Skin of body (tissue), 2 donors: ENCODE results near the gene DUSP2. TPM values are rescaled to one million over a fixed set of nuclear protein-coding genes. Genes with fewer than 3 reads are reported as not detected.
A peak's percentile ranks its signal among the peaks of the same experiment; 100 is the strongest.

Experiments used
- DNase-seq: peaks from one replicate; lab custom pipeline; 2025; lab: John Stamatoyannopoulos, UW
- total RNA-seq: library from RNA; depleted of rRNA; stranded (reverse); fragments of >200 nt; gene quantifications from one replicate; pipeline ENCODE4 v1.2.3, GENCODE V29; 2014

DUSP2 gene
- total RNA-seq, 1 donor from 2014 or later, result 59.4 TPM

DNA sequence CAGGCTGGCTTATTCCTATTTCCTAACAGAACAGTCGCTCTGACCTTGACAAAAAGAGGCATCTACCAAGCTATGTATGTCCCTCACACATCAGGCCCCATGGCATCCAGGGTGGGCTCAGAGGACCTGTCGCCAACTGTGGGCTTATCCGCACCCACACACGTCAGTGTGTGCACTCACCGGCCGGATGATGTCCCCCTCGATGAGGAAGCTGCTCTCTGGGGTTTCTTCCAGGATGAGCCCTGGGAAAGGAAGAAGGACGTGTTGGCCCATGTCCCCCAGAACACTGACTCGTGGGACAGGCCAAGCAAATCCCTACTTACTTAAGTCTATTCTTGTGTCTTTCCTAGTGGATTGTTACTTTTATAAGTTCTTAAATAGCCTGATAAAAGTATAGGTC, 10.1 kb downstream of the DUSP2 start:
- DNase-seq, result no peak

DNA sequence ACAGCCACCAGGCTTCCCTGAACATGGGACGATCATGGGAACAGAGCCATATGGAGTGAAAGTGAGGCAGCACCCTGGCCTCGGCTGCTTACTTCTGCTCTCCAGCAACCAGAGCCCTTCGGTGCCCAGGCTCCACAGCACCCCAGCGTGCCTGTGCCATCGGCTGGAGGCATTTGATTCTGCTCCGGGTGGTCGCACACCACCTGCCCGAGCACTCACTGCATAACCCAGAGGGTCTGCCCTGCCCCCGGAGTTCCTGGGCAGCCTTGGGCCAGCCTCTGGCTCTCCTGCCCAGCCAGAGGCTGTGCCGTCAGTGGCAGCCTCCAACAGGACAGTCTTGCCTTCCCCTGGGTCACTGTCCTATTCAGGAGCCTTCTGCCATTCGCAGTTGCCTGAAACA, 10.8 kb downstream of the DUSP2 start:
- no peak for DNase-seq

DNA sequence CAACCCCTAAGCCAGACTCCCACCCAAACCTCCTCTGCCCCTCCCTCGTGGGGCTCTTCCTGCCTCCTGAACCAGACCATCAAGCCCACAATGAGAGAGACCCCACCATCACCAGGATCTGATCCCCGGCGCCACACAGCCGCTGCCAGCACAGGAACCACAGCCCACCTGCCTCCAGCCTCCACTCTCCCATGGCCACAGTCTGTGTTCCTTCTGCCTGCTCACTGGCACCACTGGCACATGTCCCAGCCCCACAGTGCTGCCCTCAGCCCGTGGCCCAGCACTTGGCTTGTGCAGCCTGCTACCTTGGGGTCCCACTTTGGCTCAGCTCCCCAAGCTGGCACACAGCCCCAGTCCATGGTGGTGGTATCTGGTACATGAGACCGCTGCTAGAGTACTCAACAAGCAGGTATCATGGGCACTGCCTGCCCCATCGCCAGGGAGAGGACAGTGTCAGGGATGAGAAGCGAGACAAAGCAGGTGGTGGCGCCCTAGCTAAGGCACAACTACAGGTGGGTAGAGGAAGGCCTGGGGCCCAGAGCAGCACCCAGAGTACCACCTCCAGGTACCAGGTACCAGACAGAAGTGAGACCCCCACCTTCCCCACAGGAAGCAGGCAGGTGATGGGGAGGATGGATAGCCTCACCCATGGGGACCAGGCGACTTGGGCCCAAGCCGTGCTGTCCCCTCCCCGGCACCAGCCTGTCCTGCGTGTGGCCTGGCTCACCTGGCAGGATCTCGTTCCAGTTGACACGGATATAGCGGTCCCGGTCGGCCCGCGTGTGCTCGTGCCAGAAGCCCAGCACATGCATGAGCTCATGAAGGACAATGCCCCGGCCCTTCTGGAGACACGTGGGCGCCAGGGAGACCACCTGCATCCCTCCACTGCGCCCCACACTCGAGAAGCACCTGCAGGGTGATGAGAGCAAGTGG, 13.2 kb downstream of the DUSP2 start:
- DNase-seq, result no peak

DNA sequence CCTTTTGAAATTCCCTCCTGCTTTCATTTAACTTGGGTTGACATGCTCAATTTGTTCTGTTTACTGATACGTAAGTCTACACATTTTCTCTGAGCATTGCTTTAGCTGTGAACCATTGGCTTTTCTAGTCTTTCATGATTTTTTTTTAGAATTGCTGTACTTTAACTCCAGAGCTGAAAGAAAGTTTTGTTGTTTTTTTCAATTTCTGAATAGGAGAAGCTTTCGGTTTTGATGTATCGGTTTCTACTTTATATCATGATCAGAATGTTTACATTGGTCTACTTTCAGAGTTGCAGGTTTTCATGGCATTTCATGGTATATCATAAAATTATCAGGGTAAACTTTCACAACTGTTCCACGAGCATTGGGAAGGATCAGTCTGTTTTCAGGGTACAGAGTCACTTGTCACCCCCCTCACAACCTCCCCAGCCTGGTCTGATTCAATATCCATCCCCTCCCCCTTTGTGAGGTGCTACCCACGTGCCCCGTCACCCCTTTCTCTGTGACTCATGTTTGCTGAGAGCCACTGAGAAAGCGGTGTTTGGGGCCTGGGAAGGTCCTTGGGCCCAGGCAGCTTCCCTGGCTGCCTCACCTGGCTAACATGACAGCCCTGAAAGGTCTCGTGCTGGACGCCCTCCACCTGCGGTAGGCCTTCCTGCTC, 14.0 kb downstream of the DUSP2 start:
- no peak for DNase-seq

DNA sequence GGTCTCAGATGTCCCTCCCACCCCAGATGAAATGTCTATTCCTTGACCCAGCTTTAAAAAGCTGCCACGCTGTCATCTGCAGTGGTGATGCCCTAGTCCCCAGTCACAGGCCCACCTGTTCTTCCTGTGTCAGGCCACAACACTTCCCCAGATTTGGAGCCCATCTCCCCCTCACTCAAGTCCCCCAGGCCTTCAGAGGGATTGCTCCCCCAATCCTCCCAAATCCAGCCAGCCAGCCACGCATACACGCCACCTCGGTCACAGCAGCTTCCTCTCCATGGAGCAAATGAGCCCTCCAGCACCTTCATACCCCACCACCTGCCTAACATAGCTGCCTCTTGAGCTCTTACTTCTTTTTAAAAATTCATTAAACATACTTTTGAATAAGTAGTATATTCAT, 14.8 kb downstream of the DUSP2 start:
- no peak for DNase-seq

DNA sequence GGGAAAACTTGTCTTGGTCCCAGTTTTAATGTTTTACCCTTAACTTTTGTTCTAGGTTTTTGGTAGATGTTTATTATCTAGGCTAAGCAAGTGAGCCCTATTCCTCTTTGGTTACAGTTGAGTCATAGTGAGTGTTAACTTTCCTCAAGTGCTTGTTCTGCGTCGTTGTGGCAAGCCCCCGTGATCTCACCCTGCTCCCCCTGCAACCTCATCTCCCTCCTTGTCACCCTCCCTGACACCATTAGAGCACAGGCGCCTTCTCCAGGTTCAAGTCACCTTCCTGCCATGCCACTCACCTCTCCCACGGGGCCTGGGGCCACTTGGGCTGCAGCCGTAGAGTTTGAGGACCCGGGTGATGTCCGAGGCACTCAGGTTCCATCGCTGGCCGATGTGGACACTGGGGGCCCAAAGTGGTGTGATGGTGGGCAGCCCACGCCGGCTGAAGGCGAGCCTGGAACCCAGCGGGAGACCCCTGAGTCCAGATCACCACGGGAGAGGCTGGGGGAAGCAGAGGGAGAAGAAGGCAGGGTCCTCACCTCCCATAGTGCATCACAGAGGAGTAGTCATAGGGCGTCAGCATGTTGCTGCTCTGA, 15.6 kb downstream of the DUSP2 start:
- no peak for DNase-seq

DNA sequence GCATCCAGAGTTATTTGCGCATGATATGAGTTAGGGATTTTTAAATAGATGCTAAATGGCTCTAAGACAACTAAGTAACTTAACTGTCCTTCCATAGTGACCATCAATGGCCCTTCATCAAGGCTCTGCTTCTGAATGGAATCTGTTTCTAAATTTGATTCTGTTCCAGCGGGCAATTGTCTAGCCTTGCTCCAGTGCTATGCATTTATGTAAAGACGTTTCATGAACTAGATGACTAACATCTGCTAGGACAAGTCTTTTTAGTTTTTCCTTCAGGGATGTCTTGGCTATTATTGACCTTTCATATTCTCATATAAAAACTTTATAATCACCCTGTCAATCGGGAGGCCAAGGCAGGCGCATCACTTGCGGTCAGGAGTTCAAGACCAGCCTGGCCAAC, 16.8 kb downstream of the DUSP2 start:
- DNase-seq, result no peak

DNA sequence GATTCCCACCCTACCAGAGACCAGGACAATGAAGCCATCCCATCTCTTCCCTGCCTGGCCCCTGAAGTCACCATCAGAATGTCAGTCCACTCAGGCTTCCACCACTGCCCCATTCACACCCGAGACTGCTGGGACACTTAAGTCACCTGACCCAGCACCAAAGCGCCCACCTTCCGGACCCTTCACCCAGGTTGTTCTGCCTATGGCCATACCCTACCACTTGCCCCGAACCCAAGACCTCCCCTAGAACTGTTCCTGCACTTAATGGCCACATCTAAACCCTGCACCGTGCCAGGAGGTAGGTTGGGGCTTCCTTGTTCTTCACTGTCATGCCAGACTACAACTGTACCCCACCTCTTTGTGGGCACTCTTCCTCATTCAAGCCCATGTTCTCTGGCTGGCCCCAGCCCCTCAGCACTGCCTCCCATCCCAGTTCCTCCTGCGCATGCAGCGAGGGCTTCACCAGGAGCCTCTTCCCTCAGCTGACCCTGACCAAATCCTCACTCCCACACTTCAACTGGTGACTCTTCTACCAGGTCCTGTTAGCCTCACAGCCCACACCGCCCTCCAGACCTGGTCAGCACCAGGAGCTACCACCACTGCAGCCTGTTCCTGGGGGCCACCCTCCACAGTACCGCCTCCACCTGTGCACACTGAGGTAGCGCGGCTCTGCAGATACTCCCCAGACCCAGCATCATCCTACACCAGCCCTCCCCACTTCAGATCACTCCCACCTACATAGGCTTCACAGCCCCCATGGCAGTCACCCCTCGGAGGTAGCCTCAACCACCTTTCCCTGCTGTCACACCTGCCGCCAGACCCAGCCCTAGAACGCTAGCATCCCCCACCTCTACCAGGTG, 20.6 kb downstream of the DUSP2 start:
- no peak for DNase-seq

DNA sequence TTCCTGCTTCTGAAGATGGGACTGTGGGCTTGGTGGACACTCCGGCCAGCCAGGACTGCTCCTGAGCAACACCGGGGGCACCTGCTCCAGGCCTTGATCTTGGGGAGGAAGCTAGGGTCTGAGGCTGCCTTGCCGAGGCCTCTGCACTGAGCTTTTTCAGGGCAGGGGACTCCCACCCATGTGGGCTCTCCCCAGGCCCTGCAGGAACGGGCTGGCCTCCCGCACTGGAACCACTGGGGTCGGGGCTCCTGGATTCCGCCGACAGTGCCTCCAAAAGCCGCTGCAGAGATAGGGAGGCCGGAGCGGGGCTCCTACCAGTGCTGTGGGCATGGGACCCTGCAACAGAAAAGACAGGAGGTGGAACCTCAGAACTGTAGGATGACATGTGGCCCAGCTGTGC, 21.3 kb downstream of the DUSP2 start:
- DNase-seq, result no peak

DNA sequence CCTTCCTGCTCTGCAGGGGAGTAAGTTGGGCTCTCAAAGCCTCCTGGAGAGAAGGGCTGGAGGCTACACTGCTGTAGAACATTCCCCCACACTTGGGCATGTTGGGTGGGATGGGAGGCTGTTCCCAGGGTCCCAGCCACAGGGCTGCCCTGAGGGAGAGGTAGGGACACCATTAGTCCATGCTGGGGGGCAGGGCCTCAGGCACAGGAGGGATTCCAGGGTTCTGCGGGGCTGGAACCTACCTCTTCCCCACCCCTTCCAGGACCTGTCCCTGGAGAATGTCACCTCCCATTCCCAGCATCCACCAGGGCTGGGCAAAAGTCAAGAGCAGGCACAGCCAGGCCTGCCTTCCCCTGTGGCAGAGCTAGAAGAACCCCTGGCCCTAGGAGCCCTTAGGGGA, 21.9 kb downstream of the DUSP2 start:
- no peak for DNase-seq

DNA sequence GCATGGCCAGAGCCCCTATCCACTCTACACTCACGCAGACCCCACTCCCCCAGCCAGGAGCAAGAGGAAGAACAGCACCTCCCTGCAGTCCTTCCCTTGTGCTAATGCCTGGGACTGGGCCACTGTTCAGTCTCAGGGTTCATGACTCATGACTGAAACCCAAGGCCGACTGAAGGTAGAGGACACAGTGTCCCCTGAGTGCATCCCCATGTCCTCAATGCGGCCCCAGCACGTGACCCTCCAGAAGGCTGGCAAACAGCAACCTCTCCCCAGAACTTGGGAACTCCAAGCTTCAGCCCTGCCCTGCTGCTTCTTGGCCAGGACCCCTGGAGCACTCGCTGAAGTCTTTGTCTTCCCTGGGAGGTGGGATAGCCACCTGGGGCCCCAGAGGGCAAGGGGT, 22.8 kb downstream of the DUSP2 start:
- no peak for DNase-seq

DNA sequence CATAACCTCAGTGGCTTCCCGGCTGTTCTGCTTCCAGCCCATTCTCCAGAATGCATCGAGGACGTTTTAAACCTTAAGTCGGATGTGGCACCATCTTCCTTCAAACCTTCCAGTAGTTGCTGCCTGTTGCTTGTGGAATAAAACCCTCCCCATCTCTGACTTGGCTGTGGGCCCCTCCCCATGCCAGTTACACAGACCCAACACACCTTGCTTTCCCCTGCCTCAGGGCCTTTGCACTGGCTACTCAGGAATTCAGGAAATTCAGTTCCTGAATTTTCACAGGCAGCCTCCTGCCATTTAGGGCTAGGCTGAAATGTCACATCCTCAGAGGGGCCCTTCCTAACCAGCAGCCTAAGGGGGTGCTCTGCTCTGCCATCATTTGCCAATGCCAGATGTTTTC, 23.8 kb downstream of the DUSP2 start:
- DNase-seq, result no peak

DNA sequence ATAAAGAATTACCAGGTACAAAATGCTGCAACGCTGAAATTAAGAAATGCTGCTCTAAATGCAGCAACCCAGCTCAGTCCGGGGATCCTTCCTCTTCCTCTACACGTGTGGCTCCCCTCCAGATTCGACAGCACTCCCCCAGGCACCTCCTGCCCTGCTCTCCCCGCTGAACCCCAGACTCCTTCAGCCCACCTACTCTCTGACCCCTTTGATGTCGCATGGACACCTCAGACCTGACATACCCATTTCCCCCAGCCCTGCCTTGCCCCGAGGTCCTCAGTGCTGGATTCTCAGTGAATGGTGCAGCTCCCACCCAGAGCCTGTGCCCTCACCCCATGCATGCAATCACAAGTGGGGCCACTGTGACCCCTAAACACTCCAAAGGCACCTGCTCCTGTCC, 24.2 kb downstream of the DUSP2 start:
- no peak for DNase-seq

DNA sequence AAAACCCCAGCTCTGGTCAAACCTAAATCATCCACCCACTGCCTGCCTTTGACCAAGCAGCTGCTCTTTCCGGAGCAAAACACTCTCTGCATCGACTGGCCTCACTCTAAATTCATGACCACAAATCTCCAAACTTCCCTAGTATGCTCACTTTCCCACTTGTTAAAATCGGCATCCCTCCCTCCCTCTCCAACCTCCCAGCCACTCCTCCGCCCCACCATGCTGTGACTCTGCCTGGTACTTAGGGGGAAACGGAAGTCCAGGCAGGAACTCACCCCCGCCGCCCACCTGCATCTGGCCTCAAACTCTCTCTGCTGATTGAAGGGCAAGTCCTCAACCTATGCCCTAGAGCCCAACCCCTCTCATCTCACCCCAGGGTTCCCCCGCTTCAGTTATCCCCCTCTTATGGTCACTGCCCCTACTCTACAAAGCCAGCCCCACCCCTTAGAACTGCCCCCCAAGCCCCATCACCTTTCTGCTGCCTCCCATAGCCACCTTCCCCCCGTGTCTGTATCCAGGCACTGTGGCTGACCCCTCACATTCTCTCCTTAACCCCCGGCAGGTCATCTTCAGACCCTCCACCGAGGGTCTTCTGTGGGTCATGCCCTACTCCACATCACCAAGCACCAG, 25.0 kb downstream of the DUSP2 start:
- no peak for DNase-seq

DNA sequence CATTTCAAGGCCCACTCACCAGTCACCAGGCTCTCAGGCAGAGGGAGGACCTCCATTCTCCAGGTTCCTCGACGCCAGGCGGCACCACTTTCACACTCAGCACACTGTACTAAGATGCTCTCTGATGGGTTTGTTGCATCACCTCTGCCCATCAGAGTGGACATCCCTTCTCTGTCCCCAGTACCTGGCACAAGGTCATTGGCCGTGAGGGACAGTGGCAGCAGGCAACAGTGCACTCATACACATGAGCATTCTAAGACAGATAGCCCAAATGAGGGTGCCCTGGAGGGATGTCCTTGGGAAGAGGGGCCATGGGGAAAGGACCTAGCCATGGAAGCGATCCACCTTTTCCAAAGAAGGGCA, 25.9 kb downstream of the DUSP2 start:
- no peak for DNase-seq

DNA sequence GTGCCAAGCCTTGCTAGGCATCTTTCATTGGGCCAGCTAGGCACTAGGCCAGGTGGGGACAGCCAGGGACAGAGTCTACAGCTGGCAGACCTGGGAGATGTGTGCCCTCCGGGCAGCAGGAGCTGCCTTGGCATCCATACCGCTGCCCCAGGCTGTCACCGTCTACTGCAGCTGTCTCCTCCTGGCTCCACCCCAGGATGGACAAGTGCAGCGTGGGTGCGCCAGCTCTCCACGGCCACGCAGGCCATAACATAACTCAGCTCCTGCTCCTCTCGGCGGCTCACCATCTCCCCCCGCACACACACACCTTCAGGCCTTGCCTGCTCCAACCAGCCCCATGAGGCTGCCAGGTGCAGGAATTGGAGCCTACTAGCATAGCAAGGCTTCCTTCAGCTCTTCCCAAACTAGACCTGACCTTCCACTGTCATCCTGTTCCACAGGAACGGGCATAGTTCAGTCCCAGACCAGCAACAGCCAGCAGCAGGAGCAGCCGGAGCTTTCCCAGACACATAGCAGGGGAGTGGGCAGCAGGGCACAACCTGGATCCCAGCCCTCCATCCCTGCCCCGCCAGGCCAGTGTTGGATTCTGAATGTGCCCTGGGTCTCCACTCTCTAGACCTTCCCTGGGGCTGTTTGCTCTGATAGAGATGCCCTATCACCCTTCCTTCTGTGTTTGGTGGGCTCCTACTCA, 26.4 kb downstream of the DUSP2 start:
- no peak for DNase-seq

DNA sequence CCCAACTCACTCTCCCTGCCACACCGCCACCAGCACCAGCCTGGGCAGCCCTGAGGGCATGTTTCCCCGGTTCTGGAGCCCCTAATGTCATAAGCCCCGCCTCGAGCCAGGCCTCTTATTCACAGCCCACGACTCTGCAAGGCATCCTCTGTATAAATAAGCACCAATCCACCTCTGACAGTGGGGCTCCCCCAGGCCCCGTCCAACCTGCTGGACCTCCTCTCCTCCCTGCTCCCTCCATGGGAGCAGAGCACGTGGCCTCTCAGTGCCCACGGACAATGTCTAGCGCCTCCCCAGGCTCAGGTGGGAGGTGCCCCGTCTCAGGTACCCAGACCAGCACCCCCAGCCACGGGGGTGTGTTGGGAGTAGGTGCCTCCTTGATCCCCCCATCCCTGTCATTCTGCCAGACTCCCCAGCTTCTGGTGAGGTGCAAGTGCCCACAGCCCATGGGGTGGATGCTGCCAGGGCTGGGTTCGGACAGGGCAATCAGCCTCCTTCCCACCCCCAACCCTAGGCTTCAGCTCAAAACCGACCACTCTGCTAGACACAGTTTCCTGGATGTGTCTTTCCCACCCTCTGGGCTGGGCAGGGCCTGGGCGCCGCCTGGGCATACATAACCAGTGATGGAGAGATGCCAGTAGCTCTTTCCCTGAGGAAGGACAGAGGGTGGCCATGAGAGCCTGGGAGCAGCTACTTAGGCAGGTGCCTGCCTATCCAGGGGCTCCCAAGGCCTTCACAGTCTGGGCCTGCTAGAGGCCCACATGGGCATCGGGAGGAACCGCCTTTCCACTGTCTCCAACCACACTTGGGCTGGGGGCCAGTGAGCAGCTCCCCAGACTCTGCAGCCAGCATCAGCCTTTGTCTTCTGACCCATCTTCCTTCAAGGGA, 27.3 kb downstream of the DUSP2 start:
- DNase-seq, result no peak

DNA sequence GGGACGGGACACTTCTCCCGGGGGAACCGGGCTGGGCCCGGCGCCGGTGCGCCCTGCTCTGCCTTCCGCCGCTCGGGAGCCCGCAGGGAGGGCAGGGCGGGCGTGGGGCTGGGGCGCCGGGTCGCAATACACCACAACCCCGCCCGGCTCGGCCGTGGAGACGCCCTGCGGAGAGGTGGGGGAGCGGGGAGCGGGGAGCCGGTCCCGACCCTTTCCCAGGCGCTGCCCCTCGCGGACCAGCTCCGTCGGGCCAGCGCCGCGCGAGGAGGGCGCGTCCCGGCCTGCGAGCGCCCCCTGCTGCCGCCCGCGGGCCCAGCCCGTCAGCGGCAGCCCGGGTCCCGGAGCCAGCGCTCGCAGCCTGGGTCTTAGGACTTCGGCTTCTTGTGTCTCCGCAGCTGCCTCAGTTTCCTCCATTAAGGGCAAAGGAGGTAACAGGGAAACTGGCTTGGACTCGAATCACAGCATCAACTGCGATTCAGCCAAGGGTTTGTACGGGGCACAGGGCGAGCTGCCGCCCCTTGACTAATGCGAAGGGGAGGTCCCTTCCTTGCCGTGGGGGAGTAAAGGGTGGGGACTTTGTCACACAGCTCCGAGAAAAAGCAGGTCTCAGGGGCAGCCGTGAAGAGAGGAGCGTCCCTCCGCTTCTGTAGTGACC, 28.2 kb downstream of the DUSP2 start:
- DNase-seq, result peak; percentile 26

DNA sequence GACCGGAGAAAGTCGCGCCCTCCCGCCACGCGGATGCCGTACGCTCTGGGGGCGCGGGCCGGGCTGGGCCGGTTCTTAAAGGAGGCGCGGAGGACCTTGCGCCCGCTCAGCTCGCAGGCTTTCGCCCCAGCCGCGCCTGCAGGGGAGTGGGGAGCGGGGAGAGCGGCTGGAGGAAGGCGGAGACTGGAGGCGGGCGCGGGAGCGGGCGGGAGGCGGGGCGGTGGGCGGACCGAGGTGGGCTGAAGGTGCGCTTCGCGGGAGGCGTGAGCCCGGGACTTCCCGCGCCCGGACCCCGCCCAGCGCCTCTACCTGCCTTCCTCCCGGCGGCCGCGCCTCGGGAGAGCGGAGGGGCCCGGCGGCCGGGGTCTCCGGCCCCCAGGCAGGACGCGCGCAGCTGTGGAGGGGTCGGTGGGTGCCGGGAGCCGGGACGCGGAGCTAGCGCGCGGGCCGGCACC, 28.8 kb downstream of the DUSP2 start, which contains the start of gene ADRA2B:
TSS of gene ADRA2B (minus strand) at position 148 of the 455 bp plus-strand sequence. CDS start 422 bp downstream, outside the sequence.
- DNase-seq, result peak; percentile 9
